Measurements from ENCODE around the gene RPS6KA2. TPM values are rescaled to one million over a fixed set of nuclear protein-coding genes. Genes with fewer than 3 reads are reported as not detected.

RPS6KA2 gene
- 96.3 and 104 TPM in 2 replicates for total RNA-seq (ENCODE audit: low replicate concordance)

GRCh38 chr6:166627033-166627874 lies at the start of gene RPS6KA2:
RPS6KA2 (minus strand) TSS chr6:166627251; CDS start chr6:166627019, 232 bp downstream.

GRCh38 chr6:166586424-166587156 lies 40.5 kb downstream of the RPS6KA2 start, which contains the start of gene RAMACL:
RAMACL (minus strand) TSS chr6:166586678; CDS start chr6:166586477, 201 bp downstream.

GRCh38 chr6:166382933-166383801 lies 243.9 kb downstream of the RPS6KA2 start, which contains the start of gene MPC1:
MPC1 (minus strand) TSS chr6:166382940; CDS start chr6:166382876, 64 bp downstream.

Other genes with a start within 250 kb of the RPS6KA2 start
- gene MPC1, start 244.3 kb downstream of the RPS6KA2 start, total RNA-seq (ENCODE audit: low replicate concordance) = 26.8 and 27.7 TPM in 2 replicates
- 0.98 and 1.1 TPM in 2 replicates for gene RAMACL, start 40.6 kb downstream of the RPS6KA2 start, total RNA-seq (ENCODE audit: low replicate concordance)